ENCODE results near the gene ZAP70. TPM values are rescaled to one million over a fixed set of nuclear protein-coding genes. Genes with fewer than 3 reads are reported as not detected.
"Not testable (repeated sequence)": the region's sequence is repeated elsewhere in the genome, so short reads cannot be mapped to it uniquely, and the experiment has no call there.

The ZAP70 gene
- total RNA-seq, 2 experiments from 2014 or later = 283 TPM

GRCh38 chr2:97701186-97701585 lies 12.2 kb upstream of the ZAP70 start:
- peaks cover 2% of the 10 kb centered on the region for H3K27me3 Mint-ChIP-seq
- H3K27ac Mint-ChIP-seq = no peak overlapping the region
- H3K4me1 Mint-ChIP-seq = peaks cover 10% of the 10 kb centered on the region
- peak; percentile 12 for DNase-seq
- H3K4me3 Mint-ChIP-seq = no peak overlapping the region
- CTCF ChIA-PET = interaction anchor here (1.6 to 6.7 kb wide), 4 partner anchors 49 to 684 kb away, joined by 10 to 122 read pairs (median 42); partner anchors contain the start of gene ANKRD36B
- no peaks in the 10 kb centered on the region for H3K9me3 Mint-ChIP-seq
- POLR2A ChIA-PET = no interaction called here
- no peaks in the 10 kb centered on the region for H3K36me3 Mint-ChIP-seq (ENCODE audit: low read depth)

GRCh38 chr2:97701851-97702465 lies 11.4 kb upstream of the ZAP70 start:
- DNase-seq = peak; percentile 10
- H3K36me3 Mint-ChIP-seq (ENCODE audit: low read depth) = no peaks in the 10 kb centered on the region
- peaks cover 7% of the 10 kb centered on the region for H3K4me1 Mint-ChIP-seq
- ChIA-PET CTCF (interaction anchor here (1.2 to 5.5 kb wide), 2 partner anchors 12 to 48 kb away, joined by 3 to 73 read pairs; no protein-coding TSS in a partner anchor), POLR2A (interaction anchor here (1.3 kb wide), 1 partner anchor 11 kb away, joined by 4 read pairs; the partner anchor contains the start of gene ZAP70)
- peaks cover 2% of the 10 kb centered on the region for H3K27me3 Mint-ChIP-seq
- no peak overlapping the region for H3K4me3 Mint-ChIP-seq
- H3K9me3 Mint-ChIP-seq = no peaks in the 10 kb centered on the region
- H3K27ac Mint-ChIP-seq = no peak overlapping the region

- Mint-ChIP-seq H3K9me3 (no peaks in the 10 kb centered on the region), H3K36me3 (ENCODE audit: low read depth) (no peaks in the 10 kb centered on the region), H3K27me3 (peaks cover 2% of the 10 kb centered on the region), H3K27ac (no peak overlapping the region), H3K4me1 (peaks cover 3% of the 10 kb centered on the region), H3K4me3 (no peak overlapping the region)
- CTCF ChIA-PET = interaction anchor here (1.2 kb wide), 1 partner anchor 11 kb away, joined by 3 read pairs; no protein-coding TSS in a partner anchor
- no peak for DNase-seq
- POLR2A ChIA-PET = interaction anchor here (1.3 kb wide), 1 partner anchor 10 kb away, joined by 4 read pairs; the partner anchor contains the start of gene ZAP70
Observed at GRCh38 chr2:97702731-97703470, 10.5 kb upstream of the ZAP70 start.

- H3K9me3 Mint-ChIP-seq = no peaks in the 10 kb centered on the region
- H3K4me3 Mint-ChIP-seq = no peak overlapping the region
- H3K36me3 Mint-ChIP-seq (ENCODE audit: low read depth) = no peaks in the 10 kb centered on the region
- peaks cover 3% of the 10 kb centered on the region for H3K4me1 Mint-ChIP-seq
- POLR2A ChIA-PET = no interaction called here
- no peak for DNase-seq
- no peaks in the 10 kb centered on the region for H3K27me3 Mint-ChIP-seq
- H3K27ac Mint-ChIP-seq = no peak overlapping the region
- CTCF ChIA-PET = no interaction called here
Observed at GRCh38 chr2:97703741-97704140, 9.6 kb upstream of the ZAP70 start.

- Mint-ChIP-seq H3K36me3 (ENCODE audit: low read depth) (peaks cover under 1% of the 10 kb centered on the region), H3K27ac (no peak overlapping the region), H3K27me3 (no peaks in the 10 kb centered on the region), H3K4me3 (no peak overlapping the region), H3K4me1 (peaks cover 6% of the 10 kb centered on the region), H3K9me3 (no peaks in the 10 kb centered on the region)
- CTCF ChIA-PET = interaction anchor here (1.5 kb wide), 1 partner anchor 50 kb away, joined by 3 read pairs; no protein-coding TSS in a partner anchor
- POLR2A ChIA-PET = interaction anchor here (1.3 kb wide), 1 partner anchor 114 kb away, joined by 3 read pairs; no protein-coding TSS in a partner anchor
- DNase-seq = no peak
Observed at GRCh38 chr2:97704989-97705388, 8.4 kb upstream of the ZAP70 start.

- Mint-ChIP-seq H3K9me3 (no peaks in the 10 kb centered on the region), H3K27me3 (no peaks in the 10 kb centered on the region), H3K4me3 (no peak overlapping the region), H3K36me3 (ENCODE audit: low read depth) (peaks cover 2% of the 10 kb centered on the region), H3K27ac (no peak overlapping the region), H3K4me1 (peaks cover 13% of the 10 kb centered on the region)
- CTCF ChIA-PET = interaction anchor here (1.0 to 1.5 kb wide), 3 partner anchors 12 to 49 kb away, joined by 3 to 4 read pairs (median 4); no protein-coding TSS in a partner anchor
- POLR2A ChIA-PET = no interaction called here
- no peak for DNase-seq
Observed at GRCh38 chr2:97706112-97706511, 7.3 kb upstream of the ZAP70 start.

- POLR2A ChIA-PET = interaction anchor here (0.5 to 2.0 kb wide), 3 partner anchors 12 to 117 kb away, joined by 3 to 6 read pairs (median 3); partner anchors contain the start of gene ANKRD36B
- Mint-ChIP-seq H3K4me3 (no peak overlapping the region), H3K9me3 (no peaks in the 10 kb centered on the region), H3K4me1 (peaks cover 20% of the 10 kb centered on the region), H3K36me3 (ENCODE audit: low read depth) (peaks cover 2% of the 10 kb centered on the region), H3K27ac (no peak overlapping the region), H3K27me3 (no peaks in the 10 kb centered on the region)
- no peak for DNase-seq
- CTCF ChIA-PET = interaction anchor here (1.0 to 2.0 kb wide), 3 partner anchors 12 to 35 kb away, joined by 4 to 7 read pairs (median 4); no protein-coding TSS in a partner anchor
Observed at GRCh38 chr2:97706708-97707345, 6.5 kb upstream of the ZAP70 start.

- no peak overlapping the region for H3K4me3 Mint-ChIP-seq
- H3K9me3 Mint-ChIP-seq = no peaks in the 10 kb centered on the region
- ChIA-PET CTCF (interaction anchor here (2.0 to 8.8 kb wide), 4 partner anchors 9 to 43 kb away, joined by 7 to 96 read pairs (median 29); no protein-coding TSS in a partner anchor), POLR2A (interaction anchor here (0.5 to 2.0 kb wide), 4 partner anchors 11 to 118 kb away, joined by 3 to 10 read pairs (median 4); partner anchors contain the start of gene ANKRD36B)
- H3K27ac Mint-ChIP-seq = no peak overlapping the region
- H3K4me1 Mint-ChIP-seq = peaks cover 27% of the 10 kb centered on the region
- peaks cover 2% of the 10 kb centered on the region for H3K36me3 Mint-ChIP-seq (ENCODE audit: low read depth)
- DNase-seq = no peak
- no peaks in the 10 kb centered on the region for H3K27me3 Mint-ChIP-seq
Observed at GRCh38 chr2:97707362-97708047, 5.9 kb upstream of the ZAP70 start.

GRCh38 chr2:97708048-97708380 lies 5.4 kb upstream of the ZAP70 start:
- Mint-ChIP-seq H3K4me3 (no peak overlapping the region), H3K36me3 (ENCODE audit: low read depth) (peaks cover 2% of the 10 kb centered on the region), H3K27me3 (no peaks in the 10 kb centered on the region), H3K27ac (no peak overlapping the region), H3K4me1 (peaks cover 32% of the 10 kb centered on the region), H3K9me3 (no peaks in the 10 kb centered on the region)
- ChIA-PET POLR2A (interaction anchor here (0.9 to 2.0 kb wide), 4 partner anchors 10 to 119 kb away, joined by 3 to 10 read pairs (median 4); partner anchors contain the start of gene ANKRD36B), CTCF (interaction anchor here (1.0 to 8.8 kb wide), 6 partner anchors 10 to 117 kb away, joined by 3 to 96 read pairs (median 10); no protein-coding TSS in a partner anchor)
- no peak for DNase-seq

- H3K9me3 Mint-ChIP-seq = no peaks in the 10 kb centered on the region
- no peak overlapping the region for H3K4me3 Mint-ChIP-seq
- POLR2A ChIA-PET = interaction anchor here (0.9 to 2.0 kb wide), 3 partner anchors 10 to 33 kb away, joined by 3 to 10 read pairs (median 6); no protein-coding TSS in a partner anchor
- DNase-seq = no peak
- CTCF ChIA-PET = interaction anchor here (1.0 to 8.8 kb wide), 10 partner anchors 10 to 118 kb away, joined by 3 to 96 read pairs (median 10); no protein-coding TSS in a partner anchor
- no peaks in the 10 kb centered on the region for H3K27me3 Mint-ChIP-seq
- peaks cover 6% of the 10 kb centered on the region for H3K36me3 Mint-ChIP-seq (ENCODE audit: low read depth)
- peaks cover 37% of the 10 kb centered on the region for H3K4me1 Mint-ChIP-seq
- no peak overlapping the region for H3K27ac Mint-ChIP-seq
Observed at GRCh38 chr2:97708608-97709007, 4.8 kb upstream of the ZAP70 start.

- no peak for DNase-seq
- CTCF ChIA-PET = interaction anchor here (0.6 to 8.8 kb wide), 5 partner anchors 8 to 36 kb away, joined by 3 to 96 read pairs (median 29); no protein-coding TSS in a partner anchor
- no peaks in the 10 kb centered on the region for H3K9me3 Mint-ChIP-seq
- POLR2A ChIA-PET = interaction anchor here (5.0 kb wide), 1 partner anchor 16 kb away, joined by 27 read pairs; no protein-coding TSS in a partner anchor
- H3K27ac Mint-ChIP-seq = peak overlapping the region; percentile 72
- H3K4me1 Mint-ChIP-seq = peaks cover 54% of the 10 kb centered on the region
- H3K4me3 Mint-ChIP-seq = no peak overlapping the region
- H3K36me3 Mint-ChIP-seq (ENCODE audit: low read depth) = peaks cover 32% of the 10 kb centered on the region
- no peaks in the 10 kb centered on the region for H3K27me3 Mint-ChIP-seq
Observed at GRCh38 chr2:97711394-97711711, 2.0 kb upstream of the ZAP70 start.

GRCh38 chr2:97712175-97712574 lies 1.2 kb upstream of the ZAP70 start:
- not testable (repeated sequence) for DNase-seq
- H3K4me1 Mint-ChIP-seq = peaks cover 61% of the 10 kb centered on the region

More at GRCh38 chr2:97712175-97712574, 1.2 kb upstream of the ZAP70 start:
- CTCF ChIA-PET = interaction anchor here (1.6 to 8.8 kb wide), 5 partner anchors 14 to 122 kb away, joined by 3 to 96 read pairs (median 29); partner anchors contain the start of gene C2orf92
- H3K27me3 Mint-ChIP-seq, H3K9me3 Mint-ChIP-seq: not testable (repeated sequence)
- peak overlapping the region; percentile 72 for H3K27ac Mint-ChIP-seq
- POLR2A ChIA-PET = interaction anchor here (0.9 to 5.0 kb wide), 9 partner anchors 10 to 122 kb away, joined by 3 to 119 read pairs (median 12); partner anchors contain the start of genes ACTR1B, ANKRD36B and COX5B
- peak overlapping the region; percentile 95 for H3K4me3 Mint-ChIP-seq
- peaks cover 39% of the 10 kb centered on the region for H3K36me3 Mint-ChIP-seq (ENCODE audit: low read depth)
